Stimulated activated CD4-positive, alpha-beta T cell treated with anti-CD3 and anti-CD28 coated beads, TNF-alpha, amount 100 ng/mL, for 48 hours (primary cell): ENCODE data around the gene DCBLD1.

Source experiments
- DNase-seq, 3 donors: peaks; one replicate each; pipeline ENCODE4 v3.0.0-alpha.2; 2020; ENCODE audit warnings: low read depth in 3 of 3

DCBLD1 gene

GRCh38 chr6:117530467-117531242 is 48.2 kb downstream of the DCBLD1 start:
- no peak for DNase-seq

GRCh38 chr6:117531346-117531745 is 48.9 kb downstream of the DCBLD1 start:
- no peak for DNase-seq

GRCh38 chr6:117531809-117532725 is 49.6 kb downstream of the DCBLD1 start:
- DNase-seq = no peak

- no peak for DNase-seq
Measured at GRCh38 chr6:117533775-117534174, 51.3 kb downstream of the DCBLD1 start.

DNA sequence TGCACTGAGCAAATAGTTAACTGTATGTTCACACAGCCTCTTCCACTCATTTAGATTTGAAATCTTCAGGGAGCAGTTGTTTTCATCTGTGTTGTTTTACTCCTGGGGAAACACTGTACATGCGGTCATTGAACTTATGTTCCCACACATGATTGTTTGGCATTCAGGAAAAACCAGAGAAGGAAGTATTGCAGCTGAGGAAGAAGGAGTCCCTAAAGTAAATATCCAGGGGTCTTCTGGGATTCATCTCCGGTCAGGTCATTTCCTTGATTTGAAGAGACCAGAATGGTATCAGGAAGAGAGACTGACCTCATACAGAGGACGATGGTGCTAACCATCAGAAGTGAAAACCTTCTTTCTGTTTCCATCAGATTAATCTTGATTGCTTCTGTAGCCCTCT is 52.5 kb downstream of the DCBLD1 start:
- DNase-seq = no peak

GRCh38 chr6:117536317-117536716 is 53.8 kb downstream of the DCBLD1 start:
- no peak for DNase-seq

GRCh38 chr6:117538615-117539014 is 56.1 kb downstream of the DCBLD1 start:
- no peak for DNase-seq

- DNase-seq = no peak
Measured at GRCh38 chr6:117540670-117541069, 58.2 kb downstream of the DCBLD1 start.

- DNase-seq = no peak
Measured at GRCh38 chr6:117542493-117542892, 60.0 kb downstream of the DCBLD1 start.

DNA sequence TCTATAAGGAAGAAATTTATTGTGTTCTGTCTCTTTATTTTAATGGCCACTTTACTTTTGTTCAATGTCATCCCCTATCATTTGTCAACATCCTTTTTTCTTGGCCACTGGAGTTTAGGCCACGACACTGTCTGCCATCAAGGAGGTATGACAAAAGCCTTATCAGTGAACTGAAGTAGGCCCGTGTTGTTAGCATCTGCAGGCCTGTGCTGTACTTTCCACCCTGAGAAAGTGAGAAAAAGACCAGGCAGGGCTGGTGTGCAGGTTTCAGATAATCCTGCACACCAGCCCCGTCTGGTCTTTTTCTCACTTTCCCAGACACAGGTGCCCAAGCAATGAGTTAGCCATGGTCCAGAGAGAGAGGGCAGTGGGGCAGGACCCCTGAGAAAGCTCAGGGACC is 62.2 kb downstream of the DCBLD1 start:
- DNase-seq = no peak

DNA sequence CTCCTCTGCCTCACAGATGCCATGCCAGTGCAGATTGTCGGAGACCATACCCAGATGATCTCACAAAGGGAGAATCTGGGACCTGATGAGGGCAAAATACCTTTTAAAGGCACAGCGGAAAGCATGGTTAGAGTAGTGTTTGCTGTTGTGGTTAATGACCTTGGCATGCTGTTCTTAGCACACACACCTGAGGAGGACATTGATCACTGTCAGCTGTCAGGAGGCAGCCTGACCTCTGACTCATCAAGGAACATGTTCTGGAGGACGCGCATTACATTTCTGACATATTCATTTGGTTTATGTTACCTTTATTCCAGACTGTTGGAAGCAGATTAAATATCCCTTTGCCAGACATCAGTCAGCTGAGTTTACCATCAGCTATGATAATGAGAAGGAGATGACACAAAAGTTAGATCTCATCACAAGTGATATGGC is 62.7 kb downstream of the DCBLD1 start:
- no peak for DNase-seq

GRCh38 chr6:117546674-117547073 is 64.2 kb downstream of the DCBLD1 start:
- no peak for DNase-seq

DNA sequence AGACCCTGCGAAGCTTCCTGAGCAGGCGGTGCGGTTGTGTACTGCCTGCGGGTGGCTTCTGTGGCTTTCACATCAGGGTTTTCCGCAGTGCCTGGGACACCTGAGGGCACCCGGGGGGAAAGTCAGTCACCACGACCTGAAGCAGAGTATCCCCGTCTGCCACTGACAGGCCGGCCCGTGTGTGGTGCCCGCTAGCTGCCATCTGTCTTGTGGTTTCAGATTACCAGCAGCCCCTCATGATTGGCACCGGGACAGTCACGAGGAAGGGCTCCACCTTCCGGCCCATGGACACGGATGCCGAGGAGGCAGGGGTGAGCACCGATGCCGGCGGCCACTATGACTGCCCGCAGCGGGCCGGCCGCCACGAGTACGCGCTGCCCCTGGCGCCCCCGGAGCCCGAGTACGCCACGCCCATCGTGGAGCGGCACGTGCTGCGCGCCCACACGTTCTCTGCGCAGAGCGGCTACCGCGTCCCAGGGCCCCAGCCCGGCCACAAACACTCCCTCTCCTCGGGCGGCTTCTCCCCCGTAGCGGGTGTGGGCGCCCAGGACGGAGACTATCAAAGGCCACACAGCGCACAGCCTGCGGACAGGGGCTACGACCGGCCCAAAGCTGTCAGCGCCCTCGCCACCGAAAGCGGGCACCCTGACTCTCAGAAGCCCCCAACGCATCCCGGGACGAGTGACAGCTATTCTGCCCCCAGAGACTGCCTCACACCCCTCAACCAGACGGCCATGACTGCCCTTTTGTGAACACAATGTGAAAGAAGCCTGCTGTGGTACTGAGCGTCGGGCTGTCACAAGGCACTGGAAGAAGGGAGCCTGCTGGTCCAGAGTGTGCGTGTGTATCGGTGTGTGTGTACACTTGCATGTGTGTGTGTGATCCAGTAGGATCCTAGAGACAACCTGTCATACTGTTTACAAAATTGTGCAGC is 65.5 kb downstream of the DCBLD1 start:
- peak in 1 of 3 donors; percentile 30 for DNase-seq

- DNase-seq = no peak
Measured at GRCh38 chr6:117548797-117549301, 66.4 kb downstream of the DCBLD1 start.

DNA sequence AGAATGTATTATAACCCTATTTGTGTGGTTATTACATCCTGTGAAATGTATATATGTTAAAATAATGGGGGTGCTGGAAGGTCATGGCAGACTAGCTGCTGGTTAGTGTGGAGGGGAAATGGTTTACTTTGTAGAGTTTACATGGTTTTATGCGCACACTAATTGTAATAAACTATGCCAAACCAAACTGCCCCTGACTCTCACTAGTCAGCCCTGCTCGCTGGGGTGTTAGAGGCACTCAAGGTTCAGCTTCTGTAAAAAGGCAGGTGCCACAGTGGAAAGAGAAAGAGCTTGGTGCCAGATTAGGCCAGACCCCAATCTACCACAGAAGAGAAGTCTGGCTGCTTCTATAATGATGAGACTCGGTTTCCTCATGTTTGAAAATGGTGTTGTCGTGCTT is 67.1 kb downstream of the DCBLD1 start:
- no peak for DNase-seq

DNA sequence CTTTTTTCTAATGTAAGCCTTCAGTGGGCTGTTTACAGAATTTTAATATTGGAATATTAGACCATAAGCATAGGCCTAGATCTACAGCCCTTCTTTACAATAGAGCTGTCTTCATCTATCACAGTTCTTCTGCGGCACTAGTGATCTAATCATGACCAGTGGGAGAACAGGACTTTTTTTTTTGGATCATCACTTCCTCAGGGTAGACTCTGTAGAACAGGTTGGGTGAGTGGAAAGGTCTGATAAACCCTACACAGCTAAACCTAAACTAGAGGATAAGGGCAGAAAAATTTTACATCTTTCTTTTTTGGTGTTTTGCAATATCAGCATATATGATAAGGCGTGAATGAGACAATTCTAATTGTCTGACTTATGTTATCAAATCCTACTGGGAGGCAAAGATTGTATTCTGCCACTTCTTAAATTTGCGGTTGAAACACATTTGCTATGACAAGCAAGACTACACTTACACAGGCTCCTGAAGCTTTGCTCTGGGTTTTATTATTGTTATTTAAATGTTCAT is 67.7 kb downstream of the DCBLD1 start:
- no peak for DNase-seq

DNA sequence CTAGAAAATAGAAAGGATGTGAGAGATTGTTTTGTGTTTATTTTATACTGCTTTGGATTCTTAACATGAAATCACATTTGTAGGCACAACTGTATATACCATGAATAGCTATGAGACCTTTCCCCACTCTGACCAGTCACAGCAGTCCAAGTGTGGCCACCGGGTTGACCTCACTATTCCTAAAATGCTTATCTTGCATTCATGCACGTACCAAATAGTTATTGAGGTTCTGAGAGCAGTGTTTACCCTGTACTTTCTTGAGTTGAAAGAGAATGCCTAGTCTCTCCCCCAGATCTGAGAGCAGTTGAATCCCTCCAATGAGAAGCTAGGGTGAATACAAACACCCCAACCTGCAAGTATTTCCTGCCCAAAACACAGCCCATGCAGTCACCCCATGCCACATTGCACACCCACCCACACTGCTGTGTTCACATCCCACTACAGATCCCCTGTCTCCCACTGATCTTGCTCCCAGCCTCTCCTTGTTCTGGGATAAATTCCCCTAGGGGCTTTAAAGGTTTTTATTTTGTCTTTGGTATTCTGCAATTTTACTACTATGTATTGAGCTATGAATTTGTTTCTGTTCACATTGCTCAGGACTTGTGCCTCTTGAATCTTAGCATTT is 68.3 kb downstream of the DCBLD1 start:
- DNase-seq = no peak

- no peak for DNase-seq
Measured at GRCh38 chr6:117552618-117553017, 70.1 kb downstream of the DCBLD1 start.

GRCh38 chr6:117553142-117553541 is 70.7 kb downstream of the DCBLD1 start:
- no peak for DNase-seq

GRCh38 chr6:117555262-117555849 is 72.9 kb downstream of the DCBLD1 start:
- DNase-seq = no peak
